Epithelial cell of proximal tubule (primary cell): ENCODE measurements around the gene CCDC85B. TPM values are rescaled to one million over a fixed set of nuclear protein-coding genes. Genes with fewer than 3 reads are reported as not detected.

Source experiments
- DNase-seq: peaks from one replicate; pipeline ENCODE4 v3.0.0-alpha.2; 2011; ENCODE audit warnings: low read depth
- H3K4me3 ChIP-seq: 2 replicates; pipeline ENCODE4 v1.5.1; 2011; ENCODE audit warnings: low read depth, mild to moderate bottlenecking, low read length
- CTCF ChIP-seq: conservative IDR thresholded peaks from 2 replicates; pipeline ENCODE4 v1.5.1; 2012; ENCODE audit warnings: low read depth, mild to moderate bottlenecking, low read length
- total RNA-seq: library from RNA; depleted of rRNA; stranded (reverse); fragments of >200 nt; gene quantifications from 2 replicates; pipeline ENCODE4 v1.2.3, GENCODE V29; 2015

The CCDC85B gene
- total RNA-seq, 1 donor from 2014 or later, result 94.2 TPM

DNA sequence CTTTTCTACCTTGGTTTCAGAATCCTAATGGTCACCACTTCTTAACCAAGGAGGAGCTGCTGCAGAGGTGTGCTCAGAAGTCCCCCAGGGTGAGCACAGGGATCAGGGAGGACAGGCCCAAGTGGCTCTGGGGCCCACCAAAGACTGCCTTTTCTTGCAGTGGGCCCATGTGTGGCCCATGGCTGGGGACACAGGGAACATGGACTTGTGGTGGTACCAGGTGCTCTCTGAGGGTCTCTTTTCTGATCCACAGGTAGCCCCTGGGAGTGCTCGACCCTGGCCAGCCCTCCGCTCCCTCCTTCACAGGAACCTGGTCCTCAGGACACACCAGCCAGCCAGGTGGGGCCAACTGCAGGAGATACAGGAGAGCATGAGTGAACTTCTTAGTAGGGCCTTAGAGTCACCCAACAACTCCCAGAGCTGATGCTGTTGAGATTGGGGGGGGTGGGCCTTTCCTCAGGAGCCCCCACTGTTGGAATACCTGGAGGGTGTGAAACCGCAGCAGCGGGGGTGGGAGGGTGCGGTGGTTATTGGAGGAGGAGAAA lies 28.2 kb upstream of the CCDC85B start:
- no peak for DNase-seq
- no peak for TF ChIP-seq CTCF
- no peak overlapping the region for H3K4me3 ChIP-seq

DNA sequence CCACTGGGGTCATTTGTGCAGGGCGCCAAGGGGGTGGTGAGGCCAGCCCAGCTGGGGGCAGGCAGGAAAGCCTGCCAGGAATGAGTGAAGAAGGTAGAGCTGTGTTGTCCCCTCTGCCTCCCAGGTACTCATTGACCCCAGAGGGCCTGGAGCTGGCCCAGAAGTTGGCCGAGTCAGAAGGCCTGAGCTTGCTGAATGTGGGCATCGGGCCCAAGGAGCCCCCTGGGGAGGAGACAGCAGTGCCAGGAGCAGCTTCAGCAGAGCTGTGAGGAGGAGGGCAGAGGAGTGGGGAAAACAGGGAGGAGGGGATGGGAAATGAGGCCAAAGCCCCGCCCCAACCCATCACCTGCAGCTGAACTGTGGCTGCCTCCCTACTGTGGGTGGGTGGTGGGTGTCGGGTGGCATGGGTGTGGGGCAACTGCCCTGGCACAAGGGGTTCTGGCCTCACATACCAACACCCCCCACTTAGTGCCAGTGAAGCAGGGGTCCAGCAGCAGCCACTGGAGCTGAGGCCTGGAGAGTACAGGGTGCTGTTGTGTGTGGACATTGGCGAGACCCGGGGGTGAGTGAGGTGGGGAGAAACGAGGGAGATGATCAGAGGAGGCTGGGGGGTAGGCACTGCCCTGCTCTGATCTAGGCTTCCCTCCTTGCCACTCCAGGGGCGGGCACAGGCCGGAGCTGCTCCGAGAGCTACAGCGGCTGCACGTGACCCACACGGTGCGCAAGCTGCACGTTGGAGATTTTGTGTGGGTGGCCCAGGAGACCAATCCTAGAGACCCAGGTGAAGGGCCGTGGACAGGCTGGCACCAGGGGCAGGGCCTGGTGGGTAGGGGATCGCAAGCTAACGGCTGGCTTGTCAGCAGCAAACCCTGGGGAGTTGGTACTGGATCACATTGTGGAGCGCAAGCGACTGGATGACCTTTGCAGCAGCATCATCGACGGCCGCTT lies 27.3 kb upstream of the CCDC85B start:
- no peak overlapping the region for H3K4me3 ChIP-seq
- TF ChIP-seq CTCF, result no peak
- DNase-seq, result no peak

- TF ChIP-seq CTCF, result no peak
- no peak for DNase-seq
- no peak overlapping the region for H3K4me3 ChIP-seq
Measured at GRCh38 chr11:65863889-65864705, 26.4 kb upstream of the CCDC85B start.

GRCh38 chr11:65864706-65865471 lies 25.6 kb upstream of the CCDC85B start:
- no peak for DNase-seq
- no peak for TF ChIP-seq CTCF
- no peak overlapping the region for H3K4me3 ChIP-seq

DNA sequence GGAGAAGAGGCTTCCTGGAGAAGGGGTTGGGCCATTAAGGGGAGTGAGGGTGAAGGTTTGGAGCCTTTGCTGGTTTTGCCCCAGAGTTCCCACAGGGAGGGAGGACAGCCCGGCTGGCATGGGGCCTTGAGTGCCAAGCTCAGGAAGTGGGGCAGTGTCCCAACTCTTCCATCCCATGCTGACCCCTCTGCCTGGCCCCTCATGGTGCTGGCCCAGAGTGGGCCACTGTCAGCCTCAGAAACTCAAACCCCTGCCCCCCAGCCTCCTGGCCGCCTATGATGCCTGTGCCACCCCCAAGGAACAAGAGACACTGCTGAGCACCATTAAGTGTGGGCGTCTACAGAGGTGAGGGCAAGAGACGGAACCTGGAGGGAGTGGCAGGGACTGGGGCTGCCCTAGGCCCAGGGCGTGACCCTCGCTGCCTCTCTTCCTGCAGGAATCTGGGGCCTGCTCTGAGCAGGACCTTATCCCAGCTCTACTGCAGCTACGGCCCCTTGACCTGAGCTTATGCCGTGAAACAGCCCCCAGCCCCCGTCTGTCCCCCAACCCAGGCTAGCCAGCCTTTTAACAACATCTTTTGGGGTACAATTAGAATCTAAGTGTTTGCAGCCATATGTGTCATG lies 24.8 kb upstream of the CCDC85B start:
- no peak overlapping the region for H3K4me3 ChIP-seq
- no peak for DNase-seq
- TF ChIP-seq CTCF, result no peak
